AG10803 (cell line): ENCODE measurements around the gene SFXN5.

Experiments used
- DNase-seq: peaks from one replicate; pipeline ENCODE4 v3.0.0; 2010; ENCODE audit warnings: low read depth
- H3K4me3 ChIP-seq: 2 replicates; pipeline ENCODE4 v1.5.1; 2011; ENCODE audit warnings: mild to moderate bottlenecking, low read length, control low read depth
- TF ChIP-seq, protein P1 (sequence below): conservative IDR thresholded peaks from 2 replicates; pipeline ENCODE4 v1.5.1; 2011; ENCODE audit warnings: mild to moderate bottlenecking, low read length, control low read depth, inconsistent platforms

Gene SFXN5

DNA sequence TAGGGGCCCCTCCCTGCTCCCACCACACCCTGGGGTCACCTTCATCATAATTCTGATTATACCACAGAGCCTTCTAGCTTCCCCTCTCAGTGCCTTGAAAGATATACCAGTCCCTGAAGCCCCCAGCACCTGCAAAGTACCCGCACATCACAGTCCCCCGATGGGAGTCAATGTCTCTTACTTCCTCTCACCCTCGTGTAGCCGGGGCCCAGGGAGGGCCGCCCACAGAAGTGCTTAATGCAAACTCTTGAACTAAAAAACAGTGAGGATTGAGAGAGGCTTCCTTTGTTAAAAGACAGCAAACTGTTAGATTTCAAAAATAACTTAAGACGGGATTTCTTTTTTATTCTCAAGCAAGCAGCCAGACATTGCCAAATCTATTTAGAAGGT is 76.5 kb downstream of the SFXN5 start:
- H3K4me3 ChIP-seq = no peak overlapping the region
- DNase-seq = no peak
- TF ChIP-seq, protein P1, sequence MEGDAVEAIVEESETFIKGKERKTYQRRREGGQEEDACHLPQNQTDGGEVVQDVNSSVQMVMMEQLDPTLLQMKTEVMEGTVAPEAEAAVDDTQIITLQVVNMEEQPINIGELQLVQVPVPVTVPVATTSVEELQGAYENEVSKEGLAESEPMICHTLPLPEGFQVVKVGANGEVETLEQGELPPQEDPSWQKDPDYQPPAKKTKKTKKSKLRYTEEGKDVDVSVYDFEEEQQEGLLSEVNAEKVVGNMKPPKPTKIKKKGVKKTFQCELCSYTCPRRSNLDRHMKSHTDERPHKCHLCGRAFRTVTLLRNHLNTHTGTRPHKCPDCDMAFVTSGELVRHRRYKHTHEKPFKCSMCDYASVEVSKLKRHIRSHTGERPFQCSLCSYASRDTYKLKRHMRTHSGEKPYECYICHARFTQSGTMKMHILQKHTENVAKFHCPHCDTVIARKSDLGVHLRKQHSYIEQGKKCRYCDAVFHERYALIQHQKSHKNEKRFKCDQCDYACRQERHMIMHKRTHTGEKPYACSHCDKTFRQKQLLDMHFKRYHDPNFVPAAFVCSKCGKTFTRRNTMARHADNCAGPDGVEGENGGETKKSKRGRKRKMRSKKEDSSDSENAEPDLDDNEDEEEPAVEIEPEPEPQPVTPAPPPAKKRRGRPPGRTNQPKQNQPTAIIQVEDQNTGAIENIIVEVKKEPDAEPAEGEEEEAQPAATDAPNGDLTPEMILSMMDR = no peak

DNA sequence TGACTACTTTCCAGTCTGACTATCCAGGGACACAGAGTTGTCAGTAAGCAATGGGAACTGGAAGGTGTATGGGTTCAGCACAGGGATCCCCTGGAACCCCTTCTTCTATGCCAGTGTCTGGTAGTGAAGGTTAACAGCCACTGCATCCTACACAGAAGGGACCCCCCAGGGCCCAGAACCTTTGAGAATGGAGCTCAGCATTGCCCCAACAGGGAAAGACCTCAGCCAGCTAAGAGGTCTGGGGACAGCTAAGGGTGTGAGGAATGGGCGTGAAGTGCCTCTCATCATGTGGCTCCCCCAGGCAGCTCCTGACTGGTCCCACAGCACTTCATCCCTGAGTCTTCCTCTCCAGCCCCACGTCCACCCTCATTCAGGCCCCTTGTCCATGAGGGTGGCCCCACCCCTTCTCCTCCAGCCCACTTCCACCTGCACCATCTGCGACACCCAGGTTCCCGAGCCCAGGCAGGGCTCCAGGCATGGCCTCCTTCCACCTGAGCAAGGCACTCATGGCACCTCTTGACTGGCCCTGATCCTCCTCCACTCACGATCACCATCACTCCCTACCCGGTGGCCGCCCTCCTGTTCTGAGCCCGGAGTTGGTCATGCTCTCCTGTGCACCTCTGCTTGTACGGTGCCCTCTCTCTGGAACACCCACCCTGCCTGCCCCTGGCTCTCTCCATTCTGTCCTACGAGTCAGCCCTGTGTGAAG is 77.1 kb downstream of the SFXN5 start:
- TF ChIP-seq, protein P1 = no peak
- DNase-seq = no peak
- H3K4me3 ChIP-seq = no peak overlapping the region

- H3K4me3 ChIP-seq = no peak overlapping the region
- no peak for DNase-seq
- TF ChIP-seq, protein P1 = no peak
Observed at GRCh38 chr2:72993933-72994280, 77.6 kb downstream of the SFXN5 start.

GRCh38 chr2:72993147-72993932 is 78.2 kb downstream of the SFXN5 start:
- no peak overlapping the region for H3K4me3 ChIP-seq
- peak; percentile 28 for DNase-seq
- TF ChIP-seq, protein P1 = peak; percentile 77

- DNase-seq = no peak
- no peak overlapping the region for H3K4me3 ChIP-seq
- TF ChIP-seq, protein P1 = no peak
Observed at GRCh38 chr2:72992734-72993102, 78.8 kb downstream of the SFXN5 start.

DNA sequence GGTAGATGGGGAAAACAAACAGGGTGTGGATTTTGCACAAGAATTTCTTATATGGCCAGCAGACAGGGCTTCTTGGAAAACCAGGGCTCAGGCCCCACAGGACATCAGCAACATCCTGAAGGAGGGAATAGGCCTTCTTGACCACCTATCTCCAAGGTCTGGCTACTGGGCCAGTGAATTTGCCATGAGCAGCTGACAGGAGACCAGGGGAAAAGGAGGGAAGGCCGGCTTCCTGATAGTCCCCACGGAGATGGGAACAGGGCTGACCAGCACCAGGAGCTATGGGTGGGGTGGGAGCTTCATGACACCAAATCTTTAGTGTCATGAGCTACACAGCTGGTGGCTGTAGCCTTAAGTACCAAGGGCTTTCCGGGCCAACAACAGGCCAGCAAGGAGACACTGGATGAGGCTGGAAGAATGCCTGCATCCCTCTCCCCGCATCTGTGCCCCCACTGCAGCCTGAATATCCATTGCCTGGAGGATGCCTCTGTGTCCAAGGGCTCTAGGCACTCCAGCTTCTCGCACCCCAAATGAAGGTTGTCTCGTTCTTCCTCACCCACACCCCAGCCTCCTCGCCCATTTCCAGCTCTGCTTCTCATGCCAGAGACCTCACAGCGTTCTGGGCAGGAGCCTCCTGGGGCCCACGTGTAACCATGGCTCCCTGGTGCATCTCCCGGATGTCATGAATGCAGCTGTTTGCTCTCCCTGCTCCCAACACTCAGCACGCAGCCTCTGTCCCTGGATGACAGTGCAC is 79.4 kb downstream of the SFXN5 start:
- TF ChIP-seq, protein P1 = no peak
- no peak overlapping the region for H3K4me3 ChIP-seq
- DNase-seq = no peak
